Thyroid gland (tissue), 4 donors: ENCODE results near the gene P2RY12. TPM values are rescaled to one million over a fixed set of nuclear protein-coding genes. Genes with fewer than 3 reads are reported as not detected.

ENCODE experiments used
- DNase-seq, 2 donors: peaks; one replicate each; pipeline ENCODE4 v3.0.0-alpha.2; 2019
- H3K27ac ChIP-seq, 3 donors: fragments of 200-600 bp; sonication (generic); 1 replicate in 2 of 3; 2 replicates in 1 of 3; pipeline ENCODE4 v1.5.1; 2016 to 2019; ENCODE audit warnings: mild to moderate bottlenecking in 1 of 3, moderate library complexity in 1 of 3
- H3K27me3 ChIP-seq: fragments of 200-600 bp; sonication (generic); one replicate; pipeline ENCODE4 v1.5.1; 2019
- H3K36me3 ChIP-seq, 2 donors: fragments of 200-600 bp; sonication (generic); one replicate each; pipeline ENCODE4 v1.5.1; 2016 to 2019
- H3K4me1 ChIP-seq, 2 donors: fragments of 200-600 bp; sonication (generic); one replicate each; pipeline ENCODE4 v1.5.1; 2017 to 2019
- H3K4me3 ChIP-seq, 3 donors: fragments of 200-600 bp; sonication (generic); replicated peaks in 1 of 3; 1 replicate in 2 of 3; 2 replicates in 1 of 3; pipeline ENCODE4 v1.5.1; 2016; ENCODE audit warnings: mild to moderate bottlenecking in 1 of 3
- H3K9me3 ChIP-seq: fragments of 200-600 bp; sonication (generic); one replicate; pipeline ENCODE4 v1.5.1; 2017
- POLR2A ChIP-seq, 2 donors: fragments of 450-650 bp; IDR thresholded peaks; one replicate each; pipeline ENCODE4 v1.6.1; 2017; ENCODE audit warnings: antibody characterized with exemption in 2 of 2, mild to moderate bottlenecking in 2 of 2, moderate library complexity in 1 of 2
- WGBS, 2 donors: methylation state at CpG; one replicate each; pipeline ENCODE4 v1.1.5; 2017; 5-methylcytosine and 5-hydroxymethylcytosine counted together
- intact Hi-C: fragments of 100-400 bp; cut with DNase I; formaldehyde crosslinking; loops from one replicate; pipeline ENCODE4 v1.15.1; 2023
- total RNA-seq, 4 donors: library from RNA; depleted of rRNA; stranded (reverse); fragments of >200 nt; gene quantifications; one replicate each; pipeline ENCODE4 v1.2.3, GENCODE V29; 2016
- TF ChIP-seq, protein P1 (sequence below), 6 experiments: fragments of 200-600 bp in 3 of 6; fragments of 450-650 bp in 3 of 6; sonication (generic) in 3 of 6; IDR thresholded peaks; one replicate each; pipeline ENCODE4 v1.5.1; 2016 to 2019; ENCODE audit warnings: antibody characterized with exemption in 6 of 6, mild to moderate bottlenecking in 2 of 6, inconsistent platforms in 1 of 6, moderate library complexity in 1 of 6

P2RY12 gene
- total RNA-seq, 4 donors from 2014 or later: 0.49 to 1.8 (median 1.1) TPM

DNA sequence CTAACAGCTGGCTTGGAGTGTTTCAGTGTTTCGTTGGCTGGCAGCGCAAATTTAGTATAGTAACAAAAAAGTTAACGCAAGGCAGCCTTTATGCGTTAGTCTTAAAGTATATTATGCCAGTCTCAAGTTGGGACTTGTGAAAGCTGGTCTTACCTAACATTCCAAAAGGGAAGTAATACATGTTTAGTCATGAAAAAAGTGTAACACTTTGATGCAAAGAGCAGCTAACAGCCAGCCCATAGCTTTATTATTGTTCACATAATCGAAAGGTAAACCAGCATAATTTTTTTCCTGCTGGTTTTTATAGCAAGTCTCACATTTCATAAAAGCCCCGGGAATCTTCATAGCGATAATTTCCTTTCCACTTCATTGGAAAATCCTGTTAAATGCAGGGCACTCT, 65.6 kb downstream of the P2RY12 start:
- no peak overlapping the region for H3K27ac ChIP-seq
- H3K27me3 ChIP-seq: no peaks in the 10 kb centered on the region
- intact Hi-C loops: no loop called here
- no peak overlapping the region for H3K4me3 ChIP-seq
- H3K9me3 ChIP-seq: no peaks in the 10 kb centered on the region
- H3K36me3 ChIP-seq: no peaks in the 10 kb centered on the region
- no peaks in the 10 kb centered on the region for H3K4me1 ChIP-seq
- no peak for DNase-seq
- WGBS, 2 donors: 90% methylated on average over 7 of the region's 7 CpGs
- TF ChIP-seq, protein P1, sequence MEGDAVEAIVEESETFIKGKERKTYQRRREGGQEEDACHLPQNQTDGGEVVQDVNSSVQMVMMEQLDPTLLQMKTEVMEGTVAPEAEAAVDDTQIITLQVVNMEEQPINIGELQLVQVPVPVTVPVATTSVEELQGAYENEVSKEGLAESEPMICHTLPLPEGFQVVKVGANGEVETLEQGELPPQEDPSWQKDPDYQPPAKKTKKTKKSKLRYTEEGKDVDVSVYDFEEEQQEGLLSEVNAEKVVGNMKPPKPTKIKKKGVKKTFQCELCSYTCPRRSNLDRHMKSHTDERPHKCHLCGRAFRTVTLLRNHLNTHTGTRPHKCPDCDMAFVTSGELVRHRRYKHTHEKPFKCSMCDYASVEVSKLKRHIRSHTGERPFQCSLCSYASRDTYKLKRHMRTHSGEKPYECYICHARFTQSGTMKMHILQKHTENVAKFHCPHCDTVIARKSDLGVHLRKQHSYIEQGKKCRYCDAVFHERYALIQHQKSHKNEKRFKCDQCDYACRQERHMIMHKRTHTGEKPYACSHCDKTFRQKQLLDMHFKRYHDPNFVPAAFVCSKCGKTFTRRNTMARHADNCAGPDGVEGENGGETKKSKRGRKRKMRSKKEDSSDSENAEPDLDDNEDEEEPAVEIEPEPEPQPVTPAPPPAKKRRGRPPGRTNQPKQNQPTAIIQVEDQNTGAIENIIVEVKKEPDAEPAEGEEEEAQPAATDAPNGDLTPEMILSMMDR (IDR thresholded peaks at IDR 0.05): no peak
- TF ChIP-seq POLR2A (IDR thresholded peaks at IDR 0.05): no peak

DNA sequence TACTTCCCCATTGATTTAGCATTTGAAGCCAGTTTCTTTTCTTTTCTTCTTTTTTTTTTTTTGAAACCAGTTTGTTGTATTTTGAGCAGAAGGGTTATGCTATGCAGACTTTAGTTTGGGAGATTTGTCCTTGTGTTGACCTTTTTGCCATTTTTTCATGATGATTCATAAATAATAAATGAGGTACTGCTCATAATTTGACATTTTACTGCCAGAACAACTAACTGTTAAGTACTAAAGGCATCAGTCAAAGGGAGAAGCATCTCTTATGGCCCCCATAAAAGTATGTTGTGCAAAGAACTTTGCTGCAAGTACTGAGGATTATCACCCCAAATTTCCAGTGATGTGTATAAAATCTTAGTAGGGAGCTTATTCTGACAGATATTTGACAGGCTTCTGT, 66.2 kb downstream of the P2RY12 start:
- intact Hi-C loops: no loop called here
- Histone ChIP-seq H3K4me1 (no peaks in the 10 kb centered on the region), H3K27ac (no peak overlapping the region), H3K27me3 (no peaks in the 10 kb centered on the region), H3K36me3 (no peaks in the 10 kb centered on the region), H3K4me3 (no peak overlapping the region), H3K9me3 (no peaks in the 10 kb centered on the region)
- DNase-seq: no peak
- TF ChIP-seq POLR2A (IDR thresholded peaks at IDR 0.05): no peak
- TF ChIP-seq, protein P1 (IDR thresholded peaks at IDR 0.05): no peak

DNA sequence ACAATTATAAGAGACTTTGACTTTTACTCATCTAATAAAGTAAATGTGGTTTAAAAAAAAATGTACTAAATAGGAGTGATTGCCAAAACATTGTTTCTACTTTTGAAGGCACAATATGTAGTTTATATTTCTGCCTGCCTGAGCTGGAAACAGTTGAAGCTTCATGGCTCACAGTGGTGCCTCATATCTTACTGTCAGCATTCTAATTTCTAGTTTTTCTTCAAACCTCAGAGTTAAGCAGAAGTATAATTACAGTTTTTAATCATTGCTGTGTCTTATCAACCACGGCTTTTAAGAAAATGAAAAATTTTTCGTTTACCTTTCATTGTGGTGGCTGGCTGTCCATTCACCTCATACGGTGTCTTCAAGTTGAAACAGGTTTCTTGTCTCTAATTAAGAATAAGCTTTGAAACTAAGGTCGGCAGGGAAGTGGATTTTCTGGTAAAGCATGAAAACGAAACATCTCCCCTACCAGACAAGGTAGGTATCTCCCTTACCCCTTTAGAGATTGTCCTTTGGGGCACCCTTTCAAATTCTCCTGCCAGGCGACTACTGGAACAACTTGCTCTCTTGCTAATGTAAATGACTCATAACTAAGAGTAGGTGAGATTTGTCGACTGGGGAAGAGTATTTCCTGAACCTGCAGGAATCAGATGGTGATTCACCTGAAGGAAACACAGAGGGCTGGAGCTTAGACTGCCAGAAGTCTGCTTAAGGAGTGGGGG, 68.1 kb downstream of the P2RY12 start, which contains the start of gene GPR87:
Gene GPR87 (minus strand): TSS at position 554 of the 725 bp plus-strand sequence. CDS start 16,720 bp downstream, outside the sequence.
- H3K36me3 ChIP-seq: no peaks in the 10 kb centered on the region
- 70 to 89% methylated on average over 7 of the region's 7 CpGs for WGBS, 2 donors
- TF ChIP-seq, protein P1 (IDR thresholded peaks at IDR 0.05): no peak
- no peak for TF ChIP-seq POLR2A (IDR thresholded peaks at IDR 0.05)
- H3K4me3 ChIP-seq: no peak within 1 kb of the TSS
- H3K27me3 ChIP-seq: no peaks in the 10 kb centered on the region
- no peaks in the 10 kb centered on the region for H3K9me3 ChIP-seq
- no peak for DNase-seq
- intact Hi-C loops: no loop called here
- H3K4me1 ChIP-seq: no peaks in the 10 kb centered on the region
- H3K27ac ChIP-seq: no peak within 1 kb of the TSS

DNA sequence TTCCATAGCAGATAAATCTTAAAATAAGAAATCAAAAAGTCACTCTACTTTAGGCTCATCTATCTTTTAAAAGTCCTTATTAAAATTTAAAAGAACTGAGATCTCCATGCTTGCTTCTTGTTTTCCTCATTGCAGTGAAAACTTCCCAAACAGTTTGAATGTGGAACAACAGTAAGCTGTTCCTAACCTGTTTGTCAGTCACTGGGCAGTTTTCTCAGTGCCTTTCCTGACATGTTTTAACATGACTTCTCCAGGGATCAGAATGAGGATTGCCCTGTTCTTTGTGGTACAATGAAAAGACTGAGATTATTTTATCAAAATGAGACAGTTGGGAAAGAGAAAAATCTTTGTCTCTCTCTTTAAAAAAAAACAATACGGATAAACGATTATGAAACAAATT, 68.7 kb downstream of the P2RY12 start:
- Histone ChIP-seq H3K9me3 (no peaks in the 10 kb centered on the region), H3K27ac (no peak overlapping the region), H3K27me3 (no peaks in the 10 kb centered on the region), H3K4me3 (no peak overlapping the region), H3K36me3 (no peaks in the 10 kb centered on the region), H3K4me1 (no peaks in the 10 kb centered on the region)
- intact Hi-C loops: no loop called here
- WGBS, 2 donors: 91 to 97% methylated on average over 2 of the region's 2 CpGs
- DNase-seq: no peak
- no peak for TF ChIP-seq POLR2A (IDR thresholded peaks at IDR 0.05)

DNA sequence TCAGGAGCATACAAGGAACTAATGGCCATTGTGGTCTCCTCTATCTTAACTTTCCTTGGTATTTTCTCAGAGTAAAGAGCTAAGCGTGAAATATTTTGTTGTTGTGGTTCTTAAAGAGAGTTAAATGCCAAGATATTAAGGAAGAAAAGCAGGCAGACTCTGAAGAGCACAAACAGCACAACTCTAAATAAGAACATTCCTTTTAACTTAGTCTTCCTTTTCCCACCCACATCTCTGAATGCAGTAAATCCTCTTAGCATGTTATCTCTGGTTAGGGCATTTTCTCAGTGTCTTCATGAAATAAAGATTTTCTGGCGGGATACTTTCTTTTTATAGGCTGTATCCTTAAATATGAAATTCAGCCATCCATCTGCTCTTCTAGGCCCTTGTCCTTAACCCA, 69.4 kb downstream of the P2RY12 start:
- DNase-seq: no peak
- H3K4me3 ChIP-seq: no peak overlapping the region
- H3K27ac ChIP-seq: no peak overlapping the region
- no peak for TF ChIP-seq POLR2A (IDR thresholded peaks at IDR 0.05)
- TF ChIP-seq, protein P1 (IDR thresholded peaks at IDR 0.05): no peak
- WGBS, 2 donors: 92 to 99% methylated on average over 2 of the region's 2 CpGs
- no peaks in the 10 kb centered on the region for H3K27me3 ChIP-seq
- H3K4me1 ChIP-seq: no peaks in the 10 kb centered on the region
- no peaks in the 10 kb centered on the region for H3K36me3 ChIP-seq
- intact Hi-C loops: no loop called here
- no peaks in the 10 kb centered on the region for H3K9me3 ChIP-seq
